T-helper 22 cell (primary cell): ENCODE measurements around the gene PRKAA1.

ENCODE experiments used
- DNase-seq: peaks from one replicate; pipeline ENCODE4 v3.0.0-alpha.2; 2020; ENCODE audit warnings: low read depth

PRKAA1 gene

DNA sequence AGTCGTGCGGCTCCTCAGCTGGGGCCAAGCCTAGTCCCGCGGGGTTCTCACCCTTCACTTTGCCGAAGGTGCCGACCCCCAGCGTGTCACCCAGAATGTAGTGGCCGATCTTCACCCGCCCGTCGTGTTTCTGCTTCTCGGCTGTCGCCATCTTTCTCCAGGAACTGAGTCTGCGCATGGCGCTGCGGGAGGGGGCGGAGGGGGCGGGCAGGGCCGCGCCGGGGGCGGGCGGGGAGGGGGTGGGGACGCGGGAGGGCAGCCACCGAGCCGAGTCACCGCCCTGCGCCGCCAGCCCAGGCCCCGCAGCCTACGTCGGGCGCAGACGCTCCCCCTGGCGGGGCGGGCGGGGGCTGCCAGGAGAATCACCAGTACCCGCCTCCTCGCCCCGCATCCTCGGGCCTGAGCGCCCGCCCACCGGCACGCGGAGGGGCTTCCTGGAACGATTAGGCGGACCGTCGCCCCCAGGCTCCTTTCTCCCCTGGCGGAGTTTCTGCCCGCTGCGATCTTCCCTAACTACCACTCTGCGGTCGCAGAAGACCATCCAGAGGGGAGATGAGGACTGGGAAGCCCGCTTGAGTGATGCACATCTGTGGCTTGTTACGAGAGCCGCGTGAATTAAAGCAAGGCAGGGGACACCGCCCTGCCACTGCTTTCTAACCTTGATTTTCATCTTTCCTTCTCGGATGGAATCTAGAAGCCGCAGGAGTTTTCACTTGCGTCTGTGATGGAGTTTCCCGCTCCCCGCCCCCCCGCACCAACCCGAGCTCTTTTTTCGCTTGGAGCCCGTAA lies at the start of gene PRKAA1:
TSS of gene PRKAA1 (minus strand) at position 363 of the 789 bp plus-strand sequence. CDS start at position 178, 185 bp downstream.
- peak; percentile 82 for DNase-seq

DNA sequence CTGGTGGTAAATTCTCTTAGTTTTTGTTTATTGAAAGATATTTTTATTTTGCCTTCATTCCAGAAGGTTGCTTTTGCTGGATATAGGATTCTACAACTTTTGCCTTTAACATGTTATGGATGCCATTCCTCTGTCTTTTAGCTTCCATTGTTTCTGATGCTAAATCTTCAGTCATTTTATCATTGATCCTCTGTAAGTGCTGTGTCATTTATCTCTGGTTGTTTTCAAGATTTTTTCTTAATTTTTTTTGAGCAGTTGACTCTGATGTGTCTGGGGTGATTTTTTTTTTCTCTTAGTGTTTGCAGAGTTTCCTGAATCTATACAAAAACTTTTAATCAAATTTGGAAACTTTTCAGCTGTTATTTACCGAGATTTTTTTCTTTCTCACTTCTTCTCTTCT lies 49.4 kb upstream of the PRKAA1 start:
- DNase-seq: no peak

DNA sequence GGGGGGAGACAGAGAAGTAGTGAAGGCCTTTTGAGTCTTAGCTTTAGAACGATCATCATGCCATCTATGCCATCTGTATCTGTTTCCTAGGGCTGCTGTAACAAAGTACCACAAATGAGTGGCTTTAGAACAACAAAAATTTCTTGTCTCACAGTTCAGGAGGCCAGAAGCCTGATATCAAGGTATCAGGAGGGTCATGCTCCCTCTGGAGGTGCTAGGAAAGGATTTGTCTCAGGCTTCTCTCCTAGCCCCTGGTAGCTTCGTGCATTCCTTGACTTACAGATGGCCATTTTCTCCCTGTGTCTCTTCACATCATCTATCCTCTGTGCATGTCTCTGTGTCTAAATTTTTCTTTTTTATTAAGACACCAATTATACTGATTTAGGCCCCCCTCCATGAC lies 48.2 kb upstream of the PRKAA1 start:
- DNase-seq: no peak

DNA sequence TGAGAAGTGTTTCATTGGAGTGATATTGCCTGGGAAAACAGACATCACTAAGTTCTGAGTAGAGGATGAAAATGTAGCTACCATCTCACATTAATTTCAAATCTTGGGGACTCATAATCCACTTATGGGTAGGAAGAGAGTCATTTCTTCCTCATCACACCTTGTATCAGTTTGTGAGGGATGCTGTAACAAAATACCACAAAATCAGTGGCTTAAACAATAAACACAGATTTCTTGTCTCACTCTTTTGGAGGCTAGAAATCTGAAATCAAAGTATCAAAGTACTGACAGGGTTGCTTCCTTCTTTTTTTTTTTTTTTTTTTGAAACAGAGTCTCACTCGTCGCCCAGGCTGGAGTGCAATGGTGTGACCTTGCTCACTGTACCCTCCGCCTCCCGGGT lies 46.4 kb upstream of the PRKAA1 start:
- no peak for DNase-seq

DNA sequence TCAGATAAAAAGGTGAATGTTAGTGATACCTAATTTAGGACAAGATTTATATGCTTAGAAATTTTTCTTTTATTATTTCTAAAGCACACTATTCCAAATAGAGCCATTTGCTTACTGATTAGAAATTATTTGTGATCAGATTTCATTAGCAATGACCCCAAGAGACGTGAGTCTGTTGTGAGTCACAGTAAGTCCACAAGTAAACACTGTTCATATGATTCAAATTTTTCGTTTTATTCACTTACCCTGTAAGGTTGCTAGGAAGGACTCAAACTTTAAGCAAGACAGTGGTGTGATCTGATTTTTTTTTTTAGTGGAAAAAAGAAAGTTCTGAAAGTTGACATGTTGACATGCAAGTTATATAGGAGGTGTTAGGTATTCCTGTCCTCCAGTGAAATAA lies 44.2 kb upstream of the PRKAA1 start:
- no peak for DNase-seq

DNA sequence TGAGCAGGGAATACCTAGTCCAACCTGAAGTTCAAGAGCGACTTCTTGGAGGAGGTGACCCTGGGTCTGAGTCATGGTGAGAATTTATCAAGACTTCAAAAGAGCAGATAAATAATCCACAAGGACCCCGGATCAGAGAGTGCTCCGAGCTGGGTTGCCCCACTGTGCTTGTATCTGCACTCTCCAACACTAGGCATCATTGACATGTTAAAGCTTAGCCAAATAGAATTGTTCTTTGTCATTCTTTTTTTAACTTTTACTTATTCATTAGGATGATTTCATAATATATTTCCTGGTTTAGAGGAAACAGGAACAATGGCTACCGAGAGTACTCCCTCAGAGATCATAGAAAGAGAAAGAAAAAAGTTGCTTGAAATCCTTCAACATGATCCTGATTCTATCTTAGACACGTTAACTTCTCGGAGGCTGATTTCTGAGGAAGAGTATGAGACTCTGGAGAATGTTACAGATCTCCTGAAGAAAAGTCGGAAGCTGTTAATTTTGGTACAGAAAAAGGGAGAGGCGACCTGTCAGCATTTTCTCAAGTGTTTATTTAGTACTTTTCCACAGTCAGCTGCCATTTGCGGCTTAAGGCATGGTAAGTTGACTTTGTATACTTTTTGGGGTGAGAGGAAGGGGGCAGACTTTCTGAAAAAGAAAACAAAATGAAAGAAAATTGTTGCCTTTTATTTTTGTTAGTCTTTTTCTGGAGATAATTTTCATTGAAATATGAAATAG lies 43.1 kb upstream of the PRKAA1 start, which contains the start of gene CARD6:
TSS of gene CARD6 (plus strand) at position 300 of the 738 bp plus-strand sequence. CDS start at position 316, 16 bp downstream.
- DNase-seq: no peak

DNA sequence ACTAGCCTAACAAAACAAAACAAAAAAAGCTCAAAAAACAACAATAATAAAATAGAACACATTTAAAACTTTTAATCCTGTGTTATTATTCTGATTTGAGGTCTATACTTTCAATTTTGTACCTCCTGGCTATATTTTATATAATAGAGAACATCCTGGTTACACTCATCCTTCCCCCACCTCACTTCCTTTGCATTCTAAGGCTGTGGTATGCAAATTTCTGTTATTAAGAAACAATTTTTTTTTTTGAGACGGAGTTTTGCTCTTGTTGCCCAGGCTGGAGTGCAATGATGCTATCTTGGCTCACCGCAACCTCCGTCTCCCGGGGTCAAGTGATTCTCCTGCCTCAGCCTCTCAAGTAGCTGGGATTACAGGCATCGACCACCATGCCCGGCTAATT lies 39.9 kb upstream of the PRKAA1 start:
- peak; percentile 6 for DNase-seq

DNA sequence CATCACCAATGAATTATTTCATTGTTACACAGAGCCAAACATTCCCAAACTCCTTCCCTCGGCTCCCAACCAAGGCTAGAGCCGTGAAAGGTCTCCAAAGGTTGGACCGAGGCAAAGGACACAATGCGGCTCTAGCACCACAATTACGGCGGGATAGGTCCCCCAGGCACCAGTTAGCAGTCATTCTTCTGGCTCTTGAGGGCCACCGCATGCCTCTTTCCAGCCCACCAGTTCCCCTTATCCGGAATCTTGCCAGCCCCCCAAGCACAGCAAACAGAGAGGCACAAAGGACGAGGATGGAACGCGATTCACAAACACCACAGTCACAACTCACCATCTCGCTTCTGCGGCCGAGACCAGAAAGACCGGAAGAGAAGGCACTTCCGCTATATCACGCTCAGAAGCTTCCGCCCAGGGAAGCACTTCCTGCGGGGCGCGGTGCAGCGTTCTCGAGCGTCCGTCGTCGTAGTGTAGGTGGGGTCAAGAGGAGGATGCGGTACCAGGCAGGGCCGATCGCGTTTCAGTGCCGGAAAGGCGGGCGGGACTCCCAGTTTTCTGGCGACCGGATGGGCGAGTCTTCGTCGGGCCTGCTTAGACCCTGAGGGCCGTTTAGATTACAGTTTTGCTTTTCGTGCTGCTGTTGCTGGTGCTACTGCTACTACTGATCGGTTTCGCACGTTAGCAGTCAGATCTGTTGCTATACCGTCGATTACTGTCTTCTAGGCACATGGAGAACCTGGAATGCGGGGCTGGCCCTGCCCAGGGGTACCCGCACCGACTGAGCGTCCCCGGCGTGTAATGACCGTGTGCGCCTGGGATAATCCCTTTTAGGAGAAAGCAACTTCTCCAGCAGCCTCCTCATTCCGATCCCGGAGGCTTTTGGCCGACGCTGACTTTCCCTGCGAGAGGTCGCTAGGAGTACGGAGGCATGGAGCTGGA lies 36.9 kb upstream of the PRKAA1 start, which contains the start of gene RPL37:
TSS of gene RPL37 (minus strand) at position 374 of the 939 bp plus-strand sequence. CDS start at position 337, 37 bp downstream.
- DNase-seq: peak; percentile 75

DNA sequence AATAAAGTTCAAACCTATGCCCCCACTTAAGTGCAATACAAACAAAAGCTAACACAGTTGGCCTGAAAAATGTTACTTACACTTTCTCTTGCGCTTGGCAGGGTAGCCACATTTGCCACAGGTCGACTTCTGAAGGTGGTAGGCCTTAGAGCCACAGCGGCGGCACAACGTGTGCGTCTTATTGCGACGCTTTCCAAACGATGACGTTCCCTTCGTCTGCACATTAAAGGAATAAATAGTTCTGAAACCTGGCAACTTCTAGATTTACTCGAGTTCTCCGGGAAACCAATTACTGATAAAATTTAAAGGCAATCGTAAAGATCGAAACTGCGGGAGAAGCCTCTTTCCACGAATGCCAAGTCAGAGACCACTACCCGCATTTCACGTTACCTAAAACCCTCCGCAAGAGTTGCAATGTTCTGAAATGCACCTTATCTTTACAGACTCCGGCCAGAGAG lies 36.2 kb upstream of the PRKAA1 start:
- DNase-seq: peak; percentile 48

DNA sequence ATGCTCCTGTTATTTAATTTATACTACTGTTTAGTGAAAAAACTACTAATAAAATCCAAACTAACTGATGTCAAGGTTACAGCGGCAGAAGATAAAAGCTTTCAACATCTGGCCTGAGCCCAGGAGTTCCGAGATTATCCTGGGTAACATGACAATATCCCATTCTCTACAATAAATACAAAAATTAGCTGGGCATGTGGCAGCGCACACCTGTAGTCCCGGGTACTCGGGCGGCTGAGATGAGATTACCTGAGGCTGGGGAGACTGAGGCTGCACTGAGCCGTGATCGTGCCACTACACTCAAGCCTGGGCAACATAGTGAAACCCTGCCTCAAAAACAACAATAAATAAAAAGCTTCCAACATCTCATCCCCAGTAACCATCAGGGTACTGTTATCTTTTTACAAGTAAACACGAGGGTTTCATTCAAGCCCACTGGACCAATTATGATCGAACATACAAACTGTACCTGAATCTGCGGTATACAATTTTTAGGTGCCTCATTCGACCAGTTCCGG lies 35.6 kb upstream of the PRKAA1 start:
- no peak for DNase-seq

DNA sequence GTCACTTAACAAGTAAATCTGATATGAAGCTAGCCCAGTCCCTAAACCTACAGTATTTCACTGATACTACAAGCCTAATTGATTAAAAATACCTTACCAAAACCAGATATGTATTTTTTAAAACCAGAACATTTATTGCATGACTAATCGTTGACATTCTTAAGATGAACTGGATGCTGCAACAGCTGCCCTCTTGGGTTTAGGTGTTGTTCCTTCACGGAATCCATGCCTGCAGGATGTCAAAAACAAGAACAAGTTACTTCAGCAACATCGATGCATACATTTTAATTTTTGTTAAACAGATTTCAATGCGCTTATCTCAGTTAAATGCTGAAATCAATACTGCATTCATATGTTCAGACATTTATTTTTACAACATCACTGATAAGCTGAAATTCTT lies 34.2 kb upstream of the PRKAA1 start:
- no peak for DNase-seq

DNA sequence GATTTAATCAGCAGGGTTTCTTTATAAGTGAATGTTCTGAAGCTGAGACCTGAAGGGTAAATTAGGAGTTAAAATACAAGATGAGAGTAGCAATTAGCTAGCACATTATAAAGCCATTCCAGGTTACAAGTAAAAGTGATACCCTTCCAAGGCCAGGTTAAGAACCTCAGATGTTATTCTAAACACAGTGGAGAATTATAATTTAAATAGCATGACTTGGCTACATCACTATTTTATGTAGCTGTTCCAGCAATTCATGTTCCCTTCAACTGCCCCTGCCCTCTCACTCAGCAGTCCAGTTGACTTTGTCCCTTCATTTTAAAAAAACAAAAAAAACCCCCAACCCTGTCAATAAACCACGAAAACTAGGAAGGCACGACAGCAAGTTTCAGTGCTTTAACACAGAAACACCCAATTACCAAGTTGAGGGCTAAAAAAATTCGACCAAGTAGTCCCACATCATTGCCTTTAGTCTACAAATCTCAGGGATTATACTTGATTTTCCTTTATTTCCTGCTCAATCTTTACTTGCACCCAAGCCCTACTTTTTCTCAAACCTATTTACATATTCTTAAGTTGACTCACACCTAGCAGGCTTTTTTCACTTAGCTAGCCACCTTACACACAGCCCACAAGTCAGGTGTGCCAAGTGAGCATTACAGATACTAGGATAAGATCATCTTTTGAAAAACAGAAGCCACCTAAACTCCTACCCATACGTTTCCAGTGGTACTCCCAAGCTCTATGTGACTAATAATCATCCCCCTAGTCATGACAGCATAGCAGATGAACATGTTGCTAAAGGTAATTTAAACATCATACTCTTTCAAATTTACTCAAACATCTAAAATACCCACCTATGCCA lies 33.4 kb upstream of the PRKAA1 start:
- DNase-seq: no peak

DNA sequence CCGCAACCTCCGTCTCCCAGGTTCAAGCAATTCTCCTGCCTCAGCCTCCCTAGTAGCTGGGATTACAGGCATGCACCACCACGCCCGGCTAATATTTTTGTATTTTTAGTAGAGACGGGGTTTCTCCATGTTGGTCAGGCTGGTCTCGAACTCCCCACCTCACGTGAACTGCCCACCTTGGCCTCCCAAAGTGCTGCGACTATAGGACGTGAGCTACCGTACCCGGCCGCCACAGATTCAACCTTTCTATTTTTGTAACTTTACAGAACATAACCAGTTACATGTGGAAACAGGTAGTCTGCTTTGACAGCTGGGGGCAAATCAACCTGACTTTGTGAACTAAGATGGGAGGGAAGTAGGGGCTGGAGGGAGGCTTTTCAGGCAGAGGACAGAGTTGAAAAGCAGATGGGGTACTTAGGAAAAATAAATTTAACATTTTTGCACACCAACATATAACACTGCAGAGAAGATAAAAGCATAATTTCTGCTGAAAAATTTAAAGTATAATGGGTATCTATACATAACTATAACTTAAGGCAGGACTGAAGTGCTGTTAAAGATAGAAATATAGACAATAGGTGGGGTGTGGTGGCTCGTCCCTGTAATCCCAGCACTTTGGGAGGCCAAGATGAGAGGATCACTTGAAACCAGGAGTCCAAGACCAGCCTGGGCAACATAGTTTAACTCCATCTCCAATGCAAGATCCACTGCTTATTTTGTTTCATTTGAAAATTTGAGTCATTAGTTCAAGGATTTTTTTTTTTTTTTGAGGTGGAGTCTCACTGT lies 31.8 kb upstream of the PRKAA1 start:
- DNase-seq: no peak

DNA sequence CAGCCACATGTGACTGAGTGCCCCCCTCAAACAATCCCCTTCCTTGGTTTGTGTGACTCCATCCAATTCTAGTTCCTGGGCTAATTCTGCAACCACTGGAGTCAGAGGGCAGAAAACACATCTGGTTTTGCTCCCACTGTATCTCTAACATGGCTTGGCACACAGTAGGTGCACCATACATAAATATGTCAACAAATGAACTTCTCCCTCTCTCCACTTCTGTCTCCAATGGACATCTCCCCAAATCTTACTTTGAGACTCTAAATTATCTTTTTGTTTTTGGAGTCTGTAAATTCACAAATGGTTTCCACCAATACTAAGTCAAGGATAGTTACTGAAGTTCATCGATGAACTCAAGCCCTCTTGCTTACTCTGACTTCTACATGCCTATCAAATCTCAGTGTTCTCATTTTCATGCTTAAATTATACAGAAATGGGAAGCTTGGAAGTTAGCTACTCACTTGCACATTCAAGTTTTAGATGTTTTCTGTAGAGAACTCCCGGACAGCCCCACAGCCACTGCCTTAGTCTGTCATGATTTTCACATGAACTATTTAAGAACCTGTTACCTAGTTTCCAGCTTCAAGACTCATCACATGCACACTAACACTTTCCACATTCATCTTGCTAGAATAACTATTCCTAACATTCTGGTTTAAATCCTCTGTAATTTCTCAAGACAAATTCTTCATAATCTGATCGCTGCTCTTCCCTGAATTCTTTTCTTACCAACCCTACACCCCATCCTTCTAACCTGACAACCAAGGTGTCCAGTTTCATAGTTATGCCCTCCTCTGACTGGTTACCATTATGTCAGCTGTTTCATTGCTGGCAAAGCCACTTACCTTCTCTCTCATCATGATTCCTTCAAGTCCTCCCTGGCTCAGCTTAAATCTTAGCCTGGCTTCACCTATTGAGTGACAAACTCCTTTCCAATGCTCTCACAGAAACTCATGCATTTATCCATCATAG lies 30.8 kb upstream of the PRKAA1 start:
- DNase-seq: no peak

DNA sequence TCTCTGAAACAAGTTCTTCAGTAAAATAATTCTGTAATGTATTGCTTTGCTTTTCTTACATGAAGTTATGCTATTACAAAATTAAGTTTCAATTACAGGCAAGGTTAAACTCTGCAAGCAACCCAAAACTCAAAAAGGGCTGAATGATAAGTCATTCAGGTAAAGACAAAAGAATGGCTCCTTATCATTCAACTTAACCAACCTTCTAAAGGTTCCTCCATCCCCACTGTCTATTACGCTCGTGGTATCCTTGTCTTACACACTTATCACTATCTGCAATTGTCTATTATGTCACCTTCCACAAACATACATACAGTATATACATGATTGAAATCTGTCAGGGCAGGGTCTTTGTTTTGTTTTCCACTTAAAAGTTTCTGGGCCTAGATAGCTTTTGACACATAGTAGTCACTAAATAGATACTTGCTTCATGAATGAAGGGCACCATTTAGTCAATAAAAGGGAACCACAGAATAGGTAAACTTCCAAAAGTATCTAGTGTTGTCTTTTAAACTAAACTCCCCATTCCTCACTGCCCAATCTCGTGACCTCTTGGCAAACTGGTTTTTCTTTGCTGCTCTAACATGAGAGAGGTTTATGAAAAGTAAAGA lies 30.0 kb upstream of the PRKAA1 start:
- DNase-seq: no peak

DNA sequence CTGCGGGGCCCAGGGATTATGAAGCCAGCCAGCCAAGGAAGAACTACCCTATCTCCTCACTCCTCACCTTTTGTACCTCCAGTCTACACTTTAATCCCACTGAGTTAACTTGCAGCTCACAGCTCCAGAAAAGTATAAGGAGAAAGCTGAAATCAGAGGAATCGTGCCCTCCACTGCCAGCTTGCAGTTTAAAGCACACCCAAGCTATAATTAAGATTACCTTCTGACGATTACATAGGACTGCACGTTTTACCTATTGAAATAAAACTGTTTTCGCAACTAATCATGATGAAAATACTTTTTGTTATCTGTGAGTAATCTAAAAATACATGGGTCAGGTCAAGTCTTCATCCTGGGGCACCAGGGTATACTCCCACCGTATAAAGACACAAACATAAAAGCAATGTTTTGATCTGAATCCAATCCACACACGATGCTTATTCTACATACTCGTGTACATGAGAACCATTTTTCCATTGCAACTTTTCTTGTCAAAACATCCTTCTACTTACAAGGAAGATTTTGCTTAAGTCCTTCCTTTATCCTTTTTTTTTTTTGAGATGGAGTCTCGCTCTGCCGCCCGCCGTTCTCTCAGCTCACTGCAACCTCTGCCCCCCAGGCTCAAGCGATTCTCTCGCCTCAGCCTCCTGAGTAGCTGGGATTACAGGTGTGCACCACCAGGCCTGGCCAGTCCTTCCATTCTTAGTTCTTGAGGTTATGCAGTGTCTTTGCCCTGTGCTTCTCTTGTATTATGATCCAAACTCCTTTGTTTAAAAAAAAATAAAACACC lies 29.2 kb upstream of the PRKAA1 start:
- no peak for DNase-seq

DNA sequence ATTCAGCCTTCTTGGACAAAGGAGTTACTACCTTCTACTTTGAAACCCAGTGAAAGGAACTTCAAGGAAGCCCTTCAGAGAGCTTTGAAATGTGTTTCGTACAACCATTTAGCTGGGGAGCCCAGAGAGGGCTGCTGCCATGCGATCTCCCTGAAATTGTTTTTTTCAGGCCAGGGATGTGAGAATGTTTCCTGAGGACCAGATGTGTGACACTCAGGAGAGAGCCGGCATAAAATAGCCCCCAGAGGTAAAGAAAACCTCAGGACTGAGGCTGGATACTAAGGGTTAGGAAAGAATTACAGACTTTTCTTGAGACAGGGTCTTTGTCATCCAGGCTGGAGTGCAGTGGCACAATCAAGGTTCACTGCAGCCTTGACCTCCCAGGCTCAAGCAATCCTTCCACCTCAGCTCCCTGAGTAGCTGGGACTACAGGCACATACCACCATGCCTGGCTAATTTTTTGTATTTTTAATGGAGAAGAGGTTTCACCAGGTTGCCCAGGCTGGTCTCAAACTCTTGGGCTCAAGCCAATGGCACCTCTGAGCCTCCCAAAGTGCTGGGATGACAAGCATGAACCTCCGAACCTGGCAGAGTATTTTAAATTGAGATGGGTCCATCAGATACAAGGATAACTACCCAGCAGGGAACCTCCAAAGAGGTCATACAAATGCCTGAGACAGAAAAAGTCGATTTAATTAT lies 28.5 kb upstream of the PRKAA1 start:
- DNase-seq: no peak
